NCI-H69 (cell line): ENCODE results near the gene HPCAL1.

Experiments used
- DNase-seq: peaks from one replicate; lab custom pipeline; 2025; lab: John Stamatoyannopoulos, UW

Gene HPCAL1

DNA sequence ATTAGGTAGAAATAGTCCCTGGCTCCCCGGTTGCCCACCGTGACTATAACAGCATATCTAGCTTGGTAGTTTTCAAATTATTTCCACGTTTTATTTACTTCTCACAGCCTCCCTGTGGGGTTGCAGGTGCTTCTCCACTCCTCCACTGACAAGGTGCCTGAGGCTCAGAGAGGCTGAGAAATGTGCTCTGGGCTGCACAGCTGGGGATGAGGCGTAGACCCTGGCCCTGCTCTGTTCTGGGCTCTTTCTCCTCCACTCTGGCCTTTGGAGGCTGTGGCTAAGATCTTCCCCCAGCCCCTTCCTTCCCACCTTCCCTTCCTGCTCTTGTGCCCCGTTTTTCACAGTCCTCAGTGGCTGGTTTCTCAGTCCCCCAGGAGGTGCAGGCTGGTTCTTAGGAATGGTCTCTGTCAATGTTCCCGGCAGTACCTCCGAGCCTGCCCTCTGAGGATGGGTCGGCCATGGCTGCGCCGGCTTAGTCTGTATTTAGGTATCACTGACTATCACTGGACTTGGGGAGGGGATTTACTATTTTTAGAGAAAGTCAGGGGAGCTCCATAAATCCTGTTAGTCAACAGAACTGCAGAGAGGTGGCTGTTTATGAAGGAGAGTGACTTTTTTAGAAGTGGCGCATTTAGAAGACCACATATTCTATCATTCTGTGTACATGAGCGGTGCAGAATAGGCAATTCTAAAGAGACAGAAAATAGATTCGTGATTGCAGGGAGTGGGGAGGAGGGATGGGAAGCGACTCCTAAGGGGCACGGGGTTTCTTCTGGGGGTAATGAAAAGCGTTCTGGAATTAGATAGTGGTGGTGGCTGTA, 35.0 kb downstream of the HPCAL1 start:
- DNase-seq, result no peak

GRCh38 chr2:10338270-10339188, 35.8 kb downstream of the HPCAL1 start:
- DNase-seq, result no peak

GRCh38 chr2:10339647-10340592, 37.2 kb downstream of the HPCAL1 start:
- no peak for DNase-seq

- DNase-seq, result no peak
These were observed 37.9 kb downstream of the HPCAL1 start for GRCh38 chr2:10340593-10340975.

GRCh38 chr2:10341193-10341592, 38.5 kb downstream of the HPCAL1 start:
- DNase-seq, result no peak

DNA sequence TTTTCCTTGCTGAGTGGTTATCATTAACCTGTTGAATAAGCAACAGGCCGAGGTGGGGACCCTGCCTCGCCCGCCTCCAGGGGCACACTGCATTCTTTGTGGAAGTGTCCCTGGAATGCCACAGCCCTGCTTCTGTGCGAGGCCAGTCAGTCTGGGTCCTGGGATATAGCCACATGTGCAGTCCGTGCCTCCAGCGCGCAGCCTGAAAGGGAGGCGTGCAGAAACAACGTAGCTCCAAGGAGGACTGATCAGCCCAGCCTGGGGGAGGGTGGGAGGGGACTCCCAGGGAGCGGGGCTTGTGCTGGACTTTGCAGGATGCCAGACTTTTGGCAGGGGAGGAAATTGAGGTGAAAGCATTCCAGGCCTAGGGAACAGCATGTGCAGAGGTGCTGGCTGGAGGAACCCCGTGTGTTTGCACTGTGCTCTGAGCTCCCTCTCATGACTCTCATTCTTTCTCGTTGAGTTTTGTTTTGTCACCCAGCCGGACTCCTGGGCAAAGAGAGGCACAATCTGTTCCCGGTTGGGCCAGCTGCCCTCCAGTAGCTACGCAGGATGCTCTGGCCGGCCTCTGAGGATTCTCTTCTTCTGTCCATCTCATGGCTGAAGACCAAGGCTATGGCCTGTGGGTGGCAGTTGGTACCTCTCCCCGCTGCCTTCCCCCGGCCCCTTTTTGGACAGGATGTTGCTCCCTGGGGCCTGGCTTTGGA, 39.7 kb downstream of the HPCAL1 start:
- DNase-seq, result no peak

DNA sequence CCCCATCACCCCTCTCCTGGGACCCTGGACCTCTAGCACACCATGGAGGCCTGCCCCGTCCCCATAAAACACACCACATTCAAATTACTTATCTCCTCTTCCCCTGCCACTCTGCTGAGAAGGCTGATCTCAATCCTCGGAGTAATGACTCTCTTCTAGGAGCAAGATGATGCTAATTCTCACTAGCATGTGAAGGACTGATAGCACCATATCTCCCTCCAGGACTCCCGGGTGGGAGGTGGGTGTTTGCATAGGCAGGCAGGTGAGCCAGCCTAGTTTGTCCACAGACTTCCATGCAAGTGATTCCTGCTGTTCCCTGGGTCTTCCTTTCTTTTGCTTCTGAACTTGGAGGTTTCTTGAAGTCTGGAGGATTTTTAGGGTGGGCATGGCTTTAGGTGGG, 40.5 kb downstream of the HPCAL1 start:
- no peak for DNase-seq

GRCh38 chr2:10343658-10344057, 41.0 kb downstream of the HPCAL1 start:
- DNase-seq, result no peak

DNA sequence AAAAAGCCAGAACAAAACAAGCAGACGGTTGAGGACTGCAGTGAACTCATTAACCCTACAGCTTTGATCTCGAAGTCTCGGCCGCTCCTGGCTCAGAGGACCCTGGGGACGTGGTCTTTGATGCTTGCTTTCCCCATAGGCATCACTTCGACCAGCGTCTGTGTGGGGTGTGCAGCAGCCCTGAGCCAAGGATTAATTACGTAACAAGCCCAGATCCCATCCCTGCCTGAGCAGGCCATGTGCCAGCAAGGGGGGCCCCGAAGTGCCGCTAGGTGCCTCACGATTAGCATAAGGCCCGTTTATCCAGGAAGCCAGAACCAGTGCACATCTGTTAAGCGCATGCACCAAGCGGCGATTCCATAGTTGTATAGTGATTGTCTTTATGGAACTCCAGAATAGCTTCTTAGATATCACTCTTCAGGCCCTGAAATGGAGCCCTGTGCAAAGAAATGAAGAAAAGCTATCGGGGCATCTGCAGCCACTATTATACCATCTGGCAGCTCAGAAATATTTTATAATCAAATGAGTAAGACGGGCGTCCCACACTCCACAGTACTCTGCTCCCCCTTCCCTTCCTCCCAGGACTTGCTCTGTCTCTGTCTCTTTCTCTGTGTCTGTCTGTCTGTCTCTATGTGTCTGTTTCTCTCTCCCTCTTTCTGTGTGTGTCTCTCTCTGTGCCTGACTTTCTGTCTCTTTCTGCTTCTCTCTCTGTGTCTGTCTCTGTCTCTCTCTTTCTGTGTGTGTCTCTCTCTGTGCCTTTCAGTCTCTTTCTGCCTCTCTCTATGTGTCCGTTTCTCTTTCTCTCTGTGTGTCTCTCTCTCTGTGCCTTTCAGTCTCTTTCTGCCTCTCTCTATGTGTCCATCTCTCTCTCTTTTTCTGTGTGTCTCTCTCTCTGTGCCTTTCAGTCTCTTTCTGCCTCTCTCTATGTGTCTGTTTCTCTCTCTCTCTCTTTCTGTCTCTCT, 41.7 kb downstream of the HPCAL1 start:
- DNase-seq, result peak; percentile 23

DNA sequence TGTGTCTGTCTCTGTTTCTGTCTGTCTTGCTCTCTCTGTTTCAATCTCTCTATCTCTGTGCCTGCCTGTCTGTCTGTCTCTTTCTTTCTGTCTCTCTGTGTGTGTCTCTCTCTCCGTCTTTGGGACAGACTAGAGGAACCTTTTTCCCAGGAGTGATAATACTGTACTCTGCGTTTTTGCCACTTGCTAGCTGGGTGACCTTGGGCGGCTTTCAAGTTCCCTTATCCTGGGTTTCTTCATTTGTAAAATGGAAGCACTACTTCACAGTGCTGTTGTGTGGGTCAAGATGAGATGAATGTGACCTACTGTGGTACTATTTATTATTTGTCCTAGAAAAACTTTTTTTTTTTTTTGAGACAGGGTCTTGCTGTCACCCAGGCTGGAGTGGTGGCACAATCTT, 42.4 kb downstream of the HPCAL1 start:
- no peak for DNase-seq

DNA sequence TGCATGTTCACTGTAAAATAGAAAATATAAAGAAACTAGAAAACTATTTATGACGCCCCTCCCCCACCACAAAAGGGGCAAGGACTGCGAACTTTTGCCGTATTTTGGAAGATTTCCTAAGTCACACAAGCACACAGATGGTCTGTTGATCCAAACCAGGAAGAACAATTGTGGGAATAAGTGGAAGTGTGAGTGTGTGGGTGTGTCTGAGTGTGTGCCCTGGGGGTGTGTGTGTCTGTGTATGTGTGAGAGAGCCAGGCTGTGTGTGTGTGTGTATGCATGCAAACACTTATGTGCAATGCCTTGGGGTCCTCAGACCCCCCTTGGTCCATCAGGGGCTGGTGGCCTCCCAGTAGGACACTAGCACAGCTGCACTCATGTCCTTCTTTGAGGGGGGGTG, 43.1 kb downstream of the HPCAL1 start:
- no peak for DNase-seq

GRCh38 chr2:10346929-10347561, 44.3 kb downstream of the HPCAL1 start:
- DNase-seq, result no peak

DNA sequence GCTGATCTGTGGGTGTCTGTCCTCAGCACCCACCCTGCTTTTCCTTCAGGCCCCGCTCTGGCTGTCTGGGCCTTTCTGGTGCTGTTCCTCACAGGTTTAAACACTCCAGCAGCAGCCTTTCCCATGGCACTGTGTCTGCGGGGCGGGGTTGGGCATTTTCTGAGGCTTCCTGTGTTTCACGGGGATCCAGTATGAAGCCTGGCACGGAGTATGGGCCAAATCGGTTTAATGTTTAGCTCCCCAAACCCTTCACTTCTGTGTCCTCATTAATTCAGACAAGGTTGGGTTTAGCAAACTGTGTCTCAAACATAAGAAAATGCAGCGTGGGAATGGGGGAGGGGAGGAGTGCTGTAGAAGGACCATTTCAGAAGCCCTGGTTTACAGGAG, 44.9 kb downstream of the HPCAL1 start:
- DNase-seq, result no peak

GRCh38 chr2:10348891-10349290, 46.2 kb downstream of the HPCAL1 start:
- DNase-seq, result no peak

- no peak for DNase-seq
These were observed 48.1 kb downstream of the HPCAL1 start for GRCh38 chr2:10350761-10351160.

DNA sequence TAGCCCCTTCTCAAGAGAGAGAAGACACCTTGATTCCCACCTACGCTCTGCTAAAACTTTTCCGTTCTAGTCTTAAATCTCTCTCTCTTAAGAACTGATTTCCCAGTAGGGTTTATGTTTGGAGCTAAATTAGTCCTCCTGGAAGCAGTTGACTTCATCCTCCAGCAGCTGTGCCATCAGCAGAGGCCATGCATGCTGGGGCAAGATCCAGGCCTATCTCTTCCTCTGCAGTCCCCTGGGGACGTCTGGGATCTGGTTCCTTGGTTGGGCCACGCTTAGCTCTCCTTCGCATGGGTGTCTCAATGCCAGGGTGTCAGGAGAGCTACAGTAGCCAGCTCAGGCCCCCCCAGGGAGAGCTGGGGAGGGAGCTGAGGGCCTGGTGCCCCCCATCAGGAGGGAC, 49.7 kb downstream of the HPCAL1 start:
- no peak for DNase-seq

GRCh38 chr2:10352972-10353371, 50.3 kb downstream of the HPCAL1 start:
- DNase-seq, result no peak

- no peak for DNase-seq
These were observed 51.2 kb downstream of the HPCAL1 start for GRCh38 chr2:10353931-10354330.

- DNase-seq, result no peak
These were observed 51.7 kb downstream of the HPCAL1 start for GRCh38 chr2:10354399-10354798.
